Nephron progenitor cell (in vitro differentiated cells): ENCODE results near the gene OPN1MW3.
A peak's percentile ranks its signal among the peaks of the same experiment; 100 is the strongest.

Experiments
- DNase-seq: peaks from one replicate; pipeline ENCODE4 v3.0.0; 2021
- H3K27ac Mint-ChIP-seq: 2 replicates; pipeline ENCODE4 v1.8.0; 2021; ENCODE audit warnings: mild to moderate bottlenecking, moderate library complexity, mixed read lengths
- H3K27me3 Mint-ChIP-seq: 2 replicates; pipeline ENCODE4 v1.8.0; 2021; ENCODE audit warnings: mild to moderate bottlenecking, low read depth, mixed read lengths; ENCODE audit not compliant: poor library complexity
- H3K36me3 Mint-ChIP-seq: 2 replicates; pipeline ENCODE4 v1.8.0; 2021; ENCODE audit warnings: low read depth, mixed read lengths
- H3K4me1 Mint-ChIP-seq: 2 replicates; pipeline ENCODE4 v1.8.0; 2021; ENCODE audit warnings: mixed read lengths
- H3K4me3 Mint-ChIP-seq: 2 replicates; pipeline ENCODE4 v1.8.0; 2021; ENCODE audit warnings: mild to moderate bottlenecking, moderate library complexity, mixed read lengths
- H3K9me3 Mint-ChIP-seq: 2 replicates; pipeline ENCODE4 v1.8.0; 2021; ENCODE audit warnings: mild to moderate bottlenecking, moderate library complexity, mixed read lengths
- CTCF ChIP-seq: fragments of 200-600 bp; sonication (generic); IDR thresholded peaks from 2 replicates; pipeline ENCODE4 v1.5.0; 2021; ENCODE audit warnings: antibody characterized with exemption

OPN1MW3 gene

DNA sequence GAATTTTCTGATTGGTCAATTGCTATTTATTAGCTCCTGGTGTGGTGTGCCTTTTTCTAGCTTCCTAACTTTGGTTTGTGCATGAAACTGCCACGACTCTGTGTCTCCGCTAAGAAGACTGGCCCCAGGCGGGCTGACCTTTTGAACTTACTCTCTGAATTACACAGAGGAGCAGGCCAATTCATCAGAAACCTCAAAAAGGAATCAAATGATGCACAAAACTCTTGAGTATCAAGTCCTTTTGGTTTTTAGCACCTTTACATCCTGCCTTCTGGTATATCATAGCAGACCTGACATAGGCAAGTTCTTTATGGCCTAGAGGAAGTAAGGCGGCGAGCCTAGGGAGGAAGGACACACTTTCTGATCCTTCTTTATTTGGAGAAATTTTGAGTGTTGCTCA, 55.8 kb downstream of the OPN1MW3 start:
- H3K36me3 Mint-ChIP-seq, result no peaks in the 10 kb centered on the region
- H3K4me1 Mint-ChIP-seq, result peaks cover 42% of the 10 kb centered on the region
- no peak overlapping the region for H3K27ac Mint-ChIP-seq
- H3K9me3 Mint-ChIP-seq, result peaks cover 69% of the 10 kb centered on the region
- H3K27me3 Mint-ChIP-seq, result peaks cover 5% of the 10 kb centered on the region
- H3K4me3 Mint-ChIP-seq, result no peak overlapping the region
- TF ChIP-seq CTCF, result no peak
- DNase-seq, result no peak

DNA sequence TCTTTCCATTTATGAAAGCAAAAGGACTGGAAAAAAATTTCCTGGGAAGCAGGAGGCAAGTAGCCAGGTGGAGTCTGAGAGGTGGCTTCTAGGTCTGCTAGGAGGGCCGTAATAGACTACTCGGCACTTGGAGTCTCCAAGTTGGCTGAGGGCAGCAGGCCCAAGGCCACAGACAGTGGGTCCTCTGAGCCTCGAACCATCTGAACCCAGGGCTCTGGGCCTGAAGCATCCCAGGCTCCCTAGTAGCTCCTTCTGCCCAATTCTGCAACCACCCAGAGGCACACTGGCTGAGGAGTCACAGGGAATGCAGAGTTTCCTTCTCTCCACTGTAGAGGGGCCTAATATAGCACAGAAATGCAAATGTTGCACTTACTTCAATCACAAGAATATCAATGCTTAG, 58.0 kb downstream of the OPN1MW3 start:
- no peak overlapping the region for H3K27ac Mint-ChIP-seq
- H3K36me3 Mint-ChIP-seq, result no peaks in the 10 kb centered on the region
- no peak overlapping the region for H3K4me3 Mint-ChIP-seq
- H3K4me1 Mint-ChIP-seq, result peaks cover 33% of the 10 kb centered on the region
- H3K27me3 Mint-ChIP-seq, result peaks cover 12% of the 10 kb centered on the region
- DNase-seq, result no peak
- peaks cover 69% of the 10 kb centered on the region for H3K9me3 Mint-ChIP-seq
- TF ChIP-seq CTCF, result no peak

DNA sequence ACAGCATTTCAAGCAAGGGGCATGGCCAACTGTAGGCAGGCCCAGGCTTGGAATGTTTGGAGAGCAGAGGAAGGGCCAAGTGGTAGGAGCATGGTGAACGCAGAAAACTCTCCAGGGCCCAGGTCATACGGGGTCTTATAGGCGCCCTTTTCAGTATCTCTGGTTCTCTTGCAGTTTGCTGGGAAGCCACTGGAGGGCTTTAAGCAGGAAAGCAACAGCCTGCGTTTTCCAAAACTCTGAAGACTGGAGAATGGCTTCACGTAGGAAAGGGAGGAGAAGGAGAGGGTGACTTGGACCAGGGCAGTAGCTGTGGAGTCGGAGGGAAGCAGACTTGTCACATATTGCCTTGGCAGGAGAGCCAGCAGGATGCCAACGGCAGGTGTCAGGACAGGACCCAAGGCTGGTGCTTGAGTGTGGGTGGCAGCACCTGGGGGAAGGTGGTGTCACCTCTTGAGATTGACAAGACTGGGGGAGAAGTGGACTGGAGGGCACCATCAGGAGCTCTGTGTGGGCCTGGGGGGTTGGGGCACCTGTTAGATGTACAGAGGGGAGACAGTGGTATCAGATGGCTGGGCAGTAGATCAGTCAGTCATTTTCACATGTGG, 60.1 kb downstream of the OPN1MW3 start:
- peaks cover 14% of the 10 kb centered on the region for H3K27me3 Mint-ChIP-seq
- peaks cover 67% of the 10 kb centered on the region for H3K9me3 Mint-ChIP-seq
- H3K27ac Mint-ChIP-seq, result no peak overlapping the region
- no peaks in the 10 kb centered on the region for H3K36me3 Mint-ChIP-seq
- peaks cover 18% of the 10 kb centered on the region for H3K4me1 Mint-ChIP-seq
- H3K4me3 Mint-ChIP-seq, result no peak overlapping the region
- peak; percentile 21 for TF ChIP-seq CTCF
- DNase-seq, result peak; percentile 20

DNA sequence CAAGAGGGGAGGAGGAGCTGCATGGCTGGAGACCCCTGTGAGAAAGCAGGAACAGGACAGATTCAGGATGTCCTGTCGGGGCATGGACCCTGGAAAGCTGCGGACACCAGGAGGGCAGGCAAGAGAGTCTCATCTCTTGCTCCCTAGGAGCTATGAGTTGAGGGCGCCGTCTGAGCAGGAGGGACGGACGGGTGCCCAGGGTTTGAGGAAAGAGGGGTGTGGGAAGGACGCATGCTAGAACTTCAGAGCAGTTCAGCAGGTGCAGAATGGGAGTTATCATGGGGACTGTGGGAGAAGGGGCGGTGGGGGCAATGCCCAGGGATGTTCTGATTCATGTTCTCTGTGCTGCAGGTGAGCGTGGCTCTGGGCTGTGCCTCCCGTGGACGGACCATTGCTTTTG, 63.0 kb downstream of the OPN1MW3 start:
- no peak for DNase-seq
- TF ChIP-seq CTCF, result no peak
- peaks cover 23% of the 10 kb centered on the region for H3K4me1 Mint-ChIP-seq
- peaks cover 65% of the 10 kb centered on the region for H3K9me3 Mint-ChIP-seq
- H3K27me3 Mint-ChIP-seq, result peaks cover 21% of the 10 kb centered on the region
- no peak overlapping the region for H3K4me3 Mint-ChIP-seq
- H3K27ac Mint-ChIP-seq, result no peak overlapping the region
- no peaks in the 10 kb centered on the region for H3K36me3 Mint-ChIP-seq
